GM18526 (cell line): ENCODE measurements around the gene CORO2A.

Source experiments
- POLR2A ChIP-seq: IDR thresholded peaks from 3 replicates; pipeline ENCODE4 v1.6.1; 2011; ENCODE audit not compliant: insufficient read length; ENCODE audit errors: extremely low read depth

CORO2A gene

GRCh38 chr9:98083061-98083501 lies 109.4 kb downstream of the CORO2A start:
- TF ChIP-seq POLR2A, result no peak

GRCh38 chr9:98081477-98082219 lies 110.8 kb downstream of the CORO2A start:
- TF ChIP-seq POLR2A, result no peak

GRCh38 chr9:98080780-98081179 lies 111.7 kb downstream of the CORO2A start:
- TF ChIP-seq POLR2A, result no peak

GRCh38 chr9:98080326-98080725 lies 112.1 kb downstream of the CORO2A start:
- no peak for TF ChIP-seq POLR2A

- TF ChIP-seq POLR2A, result no peak
Observed at GRCh38 chr9:98078895-98079294, 113.5 kb downstream of the CORO2A start.

GRCh38 chr9:98075332-98075805 lies 117.1 kb downstream of the CORO2A start:
- TF ChIP-seq POLR2A, result no peak

GRCh38 chr9:98074115-98074990 lies 118.1 kb downstream of the CORO2A start:
- no peak for TF ChIP-seq POLR2A

GRCh38 chr9:98071737-98072136 lies 120.7 kb downstream of the CORO2A start:
- no peak for TF ChIP-seq POLR2A
